IMR-90 (cell line): ENCODE results near the gene AKAP6. TPM values are rescaled to one million over a fixed set of nuclear protein-coding genes. Genes with fewer than 3 reads are reported as not detected.

ENCODE experiments used
- ATAC-seq: fragments of 200-7000 bp; cut with Tn5 transposase; 2 replicates; pipeline ENCODE4 v1.9.1; 2020; ENCODE audit warnings: low read depth, mild to moderate bottlenecking, moderate library complexity
- BruUV-seq: library from RNA; stranded (reverse); fragments of 400-500 nt; replicated peaks from 2 replicates; lab custom pipeline; 2021; lab: Mats Ljungman, UMichigan
- CTCF ChIA-PET: fragments of 300-600 bp; formaldehyde crosslinking; extraction: SDS; loops from one replicate; lab custom pipeline; 2021; ENCODE audit warnings: antibody characterized with exemption; lab: Yijun Ruan, JAX
- POLR2A ChIA-PET: fragments of 300-600 bp; sonication (Branson Sonifier 250); formaldehyde crosslinking; loops from one replicate; lab custom pipeline; 2022; ENCODE audit warnings: antibody characterized with exemption; ENCODE audit not compliant: unreplicated experiment; lab: Charles Lee
- DNase-seq: peaks from one replicate; pipeline ENCODE4 v3.0.0; 2013
- H2AFZ ChIP-seq: replicated peaks from 2 replicates; pipeline ENCODE3; 2013; ENCODE audit warnings: low read length, mild to moderate bottlenecking; ENCODE audit not compliant: poor library complexity
- H2AK5ac ChIP-seq: 2 replicates; pipeline ENCODE4 v1.6.1; 2013; ENCODE audit warnings: low read depth, low read length, inconsistent platforms
- H2AK9ac ChIP-seq: replicated peaks from 2 replicates; pipeline ENCODE3; 2013; ENCODE audit warnings: mild to moderate bottlenecking, low read depth, low read length, moderate library complexity; ENCODE audit not compliant: poor library complexity
- H2BK120ac ChIP-seq: 2 replicates; pipeline ENCODE4 v1.6.1; 2013; ENCODE audit warnings: low read depth, low read length, inconsistent platforms
- H2BK15ac ChIP-seq: 3 replicates; pipeline ENCODE4 v1.6.1; 2013; ENCODE audit warnings: low read depth, low read length, inconsistent platforms
- H2BK20ac ChIP-seq: 2 replicates; pipeline ENCODE4 v1.6.1; 2013; ENCODE audit warnings: low read depth, mild to moderate bottlenecking, inconsistent platforms, low read length, moderate library complexity
- H2BK5ac ChIP-seq: 2 replicates; pipeline ENCODE4 v1.6.1; 2013; ENCODE audit warnings: mild to moderate bottlenecking, low read depth, low read length, inconsistent platforms; ENCODE audit not compliant: poor library complexity, severe bottlenecking
- H3K14ac ChIP-seq: replicated peaks from 2 replicates; pipeline ENCODE4 v1.6.1; 2013; ENCODE audit warnings: low read depth, low read length, inconsistent platforms
- H3K18ac ChIP-seq: 2 replicates; pipeline ENCODE4 v1.6.1; 2013; ENCODE audit warnings: low read depth, low read length, control low read depth
- H3K23ac ChIP-seq: 2 replicates; pipeline ENCODE4 v1.6.1; 2013; ENCODE audit warnings: low read depth, low read length, inconsistent platforms
- H3K27ac ChIP-seq: 2 replicates; pipeline ENCODE4 v1.5.1; 2013; ENCODE audit warnings: mild to moderate bottlenecking, control low read depth, low read length; ENCODE audit not compliant: insufficient read depth
- H3K27me3 ChIP-seq: 2 replicates; pipeline ENCODE4 v1.6.1; 2013; ENCODE audit warnings: low read length; ENCODE audit not compliant: control insufficient read depth, insufficient read depth
- H3K36me3 ChIP-seq: 2 replicates; pipeline ENCODE4 v1.6.1; 2013; ENCODE audit warnings: low read length, mixed read lengths; ENCODE audit not compliant: control insufficient read depth, insufficient read depth
- H3K4ac ChIP-seq: 2 replicates; pipeline ENCODE4 v1.6.1; 2013; ENCODE audit warnings: low read depth, low read length, inconsistent platforms
- H3K4me1 ChIP-seq: 2 replicates; pipeline ENCODE4 v1.6.1; 2013; ENCODE audit warnings: low read length, mixed read lengths; ENCODE audit not compliant: control insufficient read depth, insufficient read depth
- H3K4me2 ChIP-seq: 2 replicates; pipeline ENCODE4 v1.6.1; 2013; ENCODE audit warnings: low read depth, mild to moderate bottlenecking, control low read depth, low read length, moderate library complexity
- H3K4me3 ChIP-seq: 2 replicates; pipeline ENCODE4 v1.5.1; 2013; ENCODE audit warnings: low read depth, mild to moderate bottlenecking, control low read depth, low read length, moderate library complexity; ENCODE audit not compliant: insufficient read depth
- H3K56ac ChIP-seq: 2 replicates; pipeline ENCODE4 v1.6.1; 2013; ENCODE audit warnings: low read length, inconsistent platforms; ENCODE audit not compliant: insufficient read depth; ENCODE audit errors: extremely low read depth
- H3K79me1 ChIP-seq, 2 experiments: 2 replicates each; pipeline ENCODE4 v1.6.1; 2013; ENCODE audit warnings: low read length in 2 of 2, inconsistent platforms in 1 of 2, low read depth in 1 of 2
- H3K9ac ChIP-seq: 2 replicates; pipeline ENCODE4 v1.6.1; 2013; ENCODE audit warnings: low read depth, low read length, control low read depth
- H3K9me1 ChIP-seq: 2 replicates; pipeline ENCODE4 v1.6.1; 2013; ENCODE audit warnings: low read length, inconsistent platforms; ENCODE audit not compliant: insufficient read depth
- H3K9me3 ChIP-seq: 2 replicates; pipeline ENCODE4 v1.6.1; 2013; ENCODE audit warnings: low read length; ENCODE audit not compliant: control insufficient read depth, insufficient read depth
- H4K20me1 ChIP-seq: 2 replicates; pipeline ENCODE4 v1.6.1; 2013; ENCODE audit warnings: low read length, inconsistent platforms; ENCODE audit not compliant: insufficient read depth
- H4K5ac ChIP-seq: 2 replicates; pipeline ENCODE4 v1.6.1; 2013; ENCODE audit warnings: mild to moderate bottlenecking, low read depth, low read length, control low read depth
- H4K8ac ChIP-seq, 2 experiments: 2 replicates each; pipeline ENCODE4 v1.6.1; 2013; ENCODE audit warnings: low read depth in 2 of 2, low read length in 2 of 2, control low read depth in 1 of 2, inconsistent platforms in 1 of 2
- H4K91ac ChIP-seq: 2 replicates; pipeline ENCODE4 v1.6.1; 2013; ENCODE audit warnings: low read depth, low read length, inconsistent platforms; ENCODE audit not compliant: insufficient read depth
- BHLHE40 ChIP-seq: fragments of 150-350 bp; IDR thresholded peaks from 2 replicates; pipeline ENCODE4 v1.6.1; 2016; ENCODE audit warnings: mild to moderate bottlenecking, low read depth, low read length
- CHD1 ChIP-seq: IDR thresholded peaks from 2 replicates; pipeline ENCODE4 v1.6.1; 2012; ENCODE audit warnings: low read depth, low read length, improper control_type of control experiment
- CTCF ChIP-seq: conservative IDR thresholded peaks from 2 replicates; pipeline ENCODE4 v1.5.1; 2012; ENCODE audit warnings: mild to moderate bottlenecking, low read depth, low read length, improper control_type of control experiment
- ELK1 ChIP-seq: fragments of 150-350 bp; IDR thresholded peaks from 2 replicates; pipeline ENCODE4 v1.6.1; 2016; ENCODE audit warnings: low read depth, mild to moderate bottlenecking, low read length, moderate library complexity, borderline replicate concordance
- FOS ChIP-seq: fragments of 150-350 bp; IDR thresholded peaks from 2 replicates; pipeline ENCODE4 v1.6.1; 2016; ENCODE audit warnings: low read depth, low read length
- MAFK ChIP-seq: IDR thresholded peaks from 2 replicates; pipeline ENCODE4 v1.6.1; 2012; ENCODE audit warnings: low read depth, low read length, improper control_type of control experiment
- MAZ ChIP-seq: IDR thresholded peaks from 2 replicates; pipeline ENCODE4 v1.6.1; 2012; ENCODE audit warnings: low read depth, mild to moderate bottlenecking, low read length, improper control_type of control experiment, moderate library complexity, borderline replicate concordance
- NFE2L2 ChIP-seq: fragments of 150-350 bp; IDR thresholded peaks from 2 replicates; pipeline ENCODE4 v1.6.1; 2016; ENCODE audit warnings: low read depth, mild to moderate bottlenecking, low read length
- POLR2A ChIP-seq: IDR thresholded peaks from 2 replicates; pipeline ENCODE4 v1.6.1; 2012; ENCODE audit warnings: mild to moderate bottlenecking, low read depth, low read length
- RAD21 ChIP-seq: IDR thresholded peaks from 2 replicates; pipeline ENCODE4 v1.6.1; 2012; ENCODE audit warnings: low read length, improper control_type of control experiment
- RCOR1 ChIP-seq: IDR thresholded peaks from 2 replicates; pipeline ENCODE4 v1.6.1; 2012; ENCODE audit warnings: mild to moderate bottlenecking, low read length, improper control_type of control experiment; ENCODE audit not compliant: insufficient replicate concordance
- RFX5 ChIP-seq: IDR thresholded peaks from 2 replicates; pipeline ENCODE4 v1.8.0; 2012; ENCODE audit warnings: low read depth, mild to moderate bottlenecking, low read length, moderate library complexity
- SMC3 ChIP-seq: fragments of 150-350 bp; IDR thresholded peaks from 2 replicates; pipeline ENCODE4 v1.6.1; 2016; ENCODE audit warnings: low read depth, mild to moderate bottlenecking, antibody characterized with exemption, low read length, moderate library complexity
- USF2 ChIP-seq: fragments of 150-350 bp; IDR thresholded peaks from 2 replicates; pipeline ENCODE4 v1.6.1; 2017; ENCODE audit warnings: mild to moderate bottlenecking, antibody characterized with exemption, low read length, low read depth
- WGBS, 2 experiments: methylation state at CpG; one replicate each; pipeline versions ENCODE4 v1.1.5 to v1.1.7; 2013; ENCODE audit warnings: missing lambda C conversion rate in 2 of 2; ENCODE audit not compliant: insufficient read length in 1 of 2; ENCODE audit errors: extremely low coverage in 2 of 2; 5-methylcytosine and 5-hydroxymethylcytosine counted together
- dilution Hi-C: fragments of 300-500 bp; cut with HindIII; formaldehyde crosslinking; loops from one replicate; pipeline ENCODE4 v1.14.3; 2018; ENCODE audit warnings: low sequenced_read_pairs; ENCODE audit not compliant: unreplicated experiment
- in situ Hi-C: fragments of 300-500 bp; cut with MboI; formaldehyde crosslinking; loops from 3 replicates; pipeline ENCODE4 v1.14.3; 2019; ENCODE audit warnings: low sequenced_read_pairs, inconsistent platforms, mixed read lengths
- intact Hi-C: fragments of 100-400 bp; cut with micrococcal nuclease; formaldehyde crosslinking; loops from 2 replicates; pipeline ENCODE4 v1.10.0; 2022
- polyA plus RNA-seq, 3 experiments: library from polyadenylated mRNA; depleted of rRNA; stranded (reverse); fragments of >200 nt; gene quantifications; 2 replicates each; pipeline ENCODE4 v1.2.3, GENCODE V29; 2012; ENCODE audit warnings: low replicate concordance in 1 of 3
- total RNA-seq: library from RNA; depleted of rRNA; stranded (reverse); fragments of >200 nt; gene quantifications from 2 replicates; pipeline ENCODE4 v1.2.3, GENCODE V29; 2012

Gene AKAP6
- total and polyA plus RNA-seq, 2 of the 4 experiments (the other 2 are of a cell fraction), result 0.22 to 1.6 TPM

- Histone ChIP-seq H2AK5ac (no peak overlapping the region), H2BK5ac (no peak overlapping the region), H3K18ac (no peak overlapping the region), H3K9me1 (no peaks in the 10 kb centered on the region), H3K36me3 (no peaks in the 10 kb centered on the region), H3K4me3 (no peak overlapping the region), H4K91ac (no peak overlapping the region), H2BK120ac (no peak overlapping the region), H2AFZ (no peak overlapping the region), H3K14ac (no peak overlapping the region), H4K5ac (no peak overlapping the region), H2AK9ac (no peak overlapping the region), H3K27ac (no peak overlapping the region), H3K27me3 (no peaks in the 10 kb centered on the region), H3K4me2 (no peak overlapping the region), H4K8ac (no peak overlapping the region), H3K9me3 (no peaks in the 10 kb centered on the region), H3K79me1 (no peaks in the 10 kb centered on the region), H3K9ac (no peak overlapping the region), H3K56ac (no peak overlapping the region), H3K4me1 (peaks cover 2% of the 10 kb centered on the region; the same call in 1 of the 2 replicates), H3K23ac (no peak overlapping the region), H2BK15ac (no peak overlapping the region), H3K4ac (no peak overlapping the region), H4K20me1 (no peaks in the 10 kb centered on the region), H2BK20ac (no peak overlapping the region)
- CTCF ChIA-PET, result no interaction called here
- no peak for ATAC-seq
- in situ Hi-C loops, result no loop called here
- WGBS, 2 experiments, result no CpG with 5 or more reads among the region's 2 CpGs
- no TSS peak for BruUV-seq
- TF ChIP-seq RCOR1 (no peak), FOS (no peak), SMC3 (no peak), MAZ (no peak), USF2 (no peak), RAD21 (no peak), ELK1 (no peak), CHD1 (no peak), RFX5 (no peak), POLR2A (no peak), NFE2L2 (no peak), CTCF (no peak), MAFK (no peak), BHLHE40 (no peak)
- dilution Hi-C loops, result no loop called here
- intact Hi-C loops, result no loop called here
- POLR2A ChIA-PET, result no interaction called here
- no peak for DNase-seq
Measured at GRCh38 chr14:32412532-32412931, 83.4 kb downstream of the AKAP6 start.
